GM19452 (cell line): ENCODE results near the gene NSG1.
"Not testable (repeated sequence)": the region's sequence is repeated elsewhere in the genome, so short reads cannot be mapped to it uniquely, and the experiment has no call there.

Experiments used
- ATAC-seq: cut with Tn5 transposase; IDR thresholded peaks from one replicate; pipeline ENCODE4 v1.9.1; 2021; ENCODE audit not compliant: unreplicated experiment

Gene NSG1

GRCh38 chr4:4415107-4415805 lies 28.4 kb downstream of the NSG1 start:
- ATAC-seq = no peak

- ATAC-seq = no peak
Measured at GRCh38 chr4:4415806-4416805, 29.2 kb downstream of the NSG1 start.

DNA sequence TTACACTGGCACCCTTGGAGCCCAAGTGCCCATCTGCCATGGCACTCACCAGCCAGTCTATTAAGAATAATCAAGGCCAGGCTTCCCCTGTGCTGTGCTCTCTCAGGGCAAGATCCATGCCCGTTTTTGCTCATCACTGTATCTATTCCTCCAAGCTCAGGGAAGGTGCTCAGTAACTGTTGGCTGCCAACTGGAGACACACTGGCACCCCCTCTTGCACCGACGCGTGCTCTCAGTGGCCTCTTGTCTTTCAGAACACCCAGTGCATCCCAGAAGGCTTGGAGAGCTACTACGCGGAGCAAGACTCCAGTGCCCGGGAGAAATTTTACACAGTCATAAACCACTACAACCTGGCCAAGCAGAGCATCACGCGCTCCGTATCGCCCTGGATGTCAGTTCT lies 30.1 kb downstream of the NSG1 start:
- ATAC-seq = no peak

DNA sequence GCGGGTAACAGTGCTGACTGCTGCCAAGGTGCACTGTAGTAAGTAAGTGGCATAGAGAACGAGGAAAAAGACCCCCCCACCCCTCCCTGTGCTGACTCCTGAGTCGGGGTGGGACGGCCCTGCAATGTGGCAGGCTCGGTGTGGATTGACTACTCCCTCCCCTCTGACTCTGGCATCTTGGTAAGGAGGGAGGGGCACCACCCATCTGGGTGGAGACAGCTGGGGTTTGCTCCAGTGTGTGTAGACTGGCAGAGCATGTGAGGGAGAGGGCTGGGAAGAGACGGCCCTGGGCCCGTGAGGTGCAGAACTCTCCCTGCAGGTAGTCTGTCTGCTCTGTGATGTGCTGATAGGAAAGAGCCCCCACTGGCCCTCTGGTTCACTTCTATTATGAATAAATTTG lies 31.0 kb downstream of the NSG1 start:
- no peak for ATAC-seq

DNA sequence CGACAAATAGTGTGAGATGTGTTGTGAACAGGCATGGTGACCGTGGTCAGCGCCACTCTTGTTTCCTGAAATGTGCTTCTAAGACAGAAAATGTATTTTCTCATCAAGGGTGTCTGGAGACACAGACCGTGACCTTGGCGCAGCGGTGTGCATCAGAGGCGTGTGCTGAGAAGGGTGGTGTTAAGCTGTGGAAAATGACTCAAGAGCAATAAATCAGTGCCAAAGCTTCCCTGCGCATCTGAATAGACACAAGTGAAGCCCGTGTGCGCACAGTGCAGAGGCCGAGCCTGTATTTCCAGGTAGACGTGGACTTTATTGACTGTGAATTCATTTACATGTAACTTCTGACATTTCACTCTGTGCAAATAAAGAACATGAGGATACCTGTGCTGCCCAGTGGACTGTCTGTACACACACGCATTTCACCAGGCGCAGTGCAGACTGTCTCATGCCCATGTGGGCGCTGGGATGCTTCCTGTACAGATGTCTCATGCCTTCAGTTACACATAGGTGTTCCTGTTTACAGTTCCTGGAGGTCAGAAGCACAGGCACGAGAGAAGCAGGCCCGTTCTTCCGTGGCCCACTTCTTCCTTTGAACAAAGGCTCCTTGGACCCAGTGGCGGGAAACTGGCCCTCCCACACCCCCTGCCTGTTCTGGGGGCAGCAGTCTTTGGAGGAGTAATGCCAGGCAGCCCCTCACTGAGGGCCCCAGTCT lies 31.9 kb downstream of the NSG1 start:
- no peak for ATAC-seq

- ATAC-seq = no peak
Measured at GRCh38 chr4:4419896-4420295, 33.0 kb downstream of the NSG1 start.

DNA sequence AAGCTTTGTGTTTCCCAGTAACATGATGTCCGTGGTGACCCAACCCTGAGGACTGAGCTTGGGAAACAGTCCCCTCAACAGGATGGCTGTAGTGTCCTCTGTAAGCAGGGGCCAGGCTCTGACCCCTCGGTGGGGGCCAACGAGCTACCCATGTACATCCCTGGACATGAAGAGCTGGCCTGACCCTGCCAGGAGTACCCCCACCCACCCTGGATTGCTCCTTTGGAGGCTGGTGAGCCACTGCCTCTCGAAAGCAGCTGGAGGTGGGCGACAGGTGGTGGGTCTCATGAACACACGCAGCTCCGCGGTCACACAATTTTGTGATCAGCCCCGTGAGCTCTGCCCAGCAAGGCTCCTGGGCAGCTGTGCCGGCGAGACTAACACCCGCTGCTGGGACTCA lies 33.5 kb downstream of the NSG1 start:
- no peak for ATAC-seq

DNA sequence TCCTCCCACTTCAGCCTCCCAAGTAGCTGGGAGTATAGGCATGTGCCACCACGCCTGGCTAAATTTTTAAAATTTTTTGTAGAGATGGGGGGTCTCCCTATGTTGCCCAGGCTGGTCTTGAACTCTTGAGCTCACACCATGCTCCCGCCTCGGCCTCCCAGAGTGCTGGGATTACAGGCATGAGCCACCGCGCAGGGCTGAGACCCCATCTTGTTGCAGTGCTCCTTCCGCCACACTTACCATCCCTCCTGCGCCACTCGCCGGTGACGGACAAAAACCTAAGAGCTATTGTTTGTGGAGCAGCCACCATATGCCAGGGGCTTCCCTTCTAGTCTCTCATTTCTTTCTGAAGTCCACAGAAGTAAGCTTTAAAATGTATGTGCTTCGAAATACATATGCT lies 34.5 kb downstream of the NSG1 start:
- ATAC-seq = no peak

DNA sequence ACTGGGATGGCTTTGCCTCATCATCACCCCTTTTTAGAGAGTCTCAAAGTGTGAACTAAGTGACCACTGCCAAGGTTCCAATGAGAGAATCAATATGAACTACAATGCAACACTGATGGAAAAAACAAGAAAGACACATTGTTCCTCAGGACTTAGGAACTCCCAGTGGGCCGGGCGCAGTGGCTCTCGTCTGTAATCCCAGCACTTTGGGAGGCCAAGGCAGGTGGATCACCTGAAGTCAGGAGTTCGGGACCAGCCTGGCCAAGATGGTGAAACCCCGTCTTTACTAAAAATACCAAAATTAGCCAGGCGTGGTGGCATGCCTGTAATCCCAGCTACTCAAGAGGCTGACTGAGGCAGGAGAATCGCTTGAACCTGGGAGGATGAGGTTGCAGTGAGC lies 35.2 kb downstream of the NSG1 start:
- not testable (repeated sequence) for ATAC-seq

GRCh38 chr4:4422856-4423499 lies 36.1 kb downstream of the NSG1 start:
- no peak for ATAC-seq

GRCh38 chr4:4423706-4424498 lies 37.0 kb downstream of the NSG1 start:
- no peak for ATAC-seq

DNA sequence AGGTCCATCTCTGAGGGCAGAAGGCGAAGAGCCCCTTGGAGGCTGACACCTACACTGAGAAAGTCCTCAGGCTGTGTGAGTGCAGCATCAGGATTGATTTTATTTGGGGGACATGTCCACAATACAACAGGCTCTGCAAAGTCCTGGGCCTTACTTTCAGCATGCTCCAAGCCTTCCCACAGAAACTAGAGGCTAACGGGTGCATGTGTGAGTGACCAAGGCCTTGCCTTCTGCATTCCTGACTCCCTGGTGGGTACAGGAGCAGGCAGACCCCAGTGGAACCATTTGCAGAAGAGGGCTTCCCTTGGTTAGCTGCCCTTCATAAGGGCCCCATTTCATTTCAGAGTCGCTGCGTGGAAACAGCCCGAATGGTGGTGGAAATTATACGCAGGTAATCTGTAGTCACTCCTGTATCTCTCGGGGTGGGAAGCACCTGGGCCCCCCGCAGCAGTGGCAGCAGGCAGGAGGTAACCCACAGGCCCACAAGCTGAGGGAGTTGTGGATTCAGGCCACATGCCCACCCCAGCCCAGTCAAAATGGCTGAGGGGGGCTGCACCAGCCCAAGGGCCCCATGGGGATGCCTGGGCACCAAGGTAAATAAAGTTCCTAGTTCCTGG lies 37.7 kb downstream of the NSG1 start:
- no peak for ATAC-seq

DNA sequence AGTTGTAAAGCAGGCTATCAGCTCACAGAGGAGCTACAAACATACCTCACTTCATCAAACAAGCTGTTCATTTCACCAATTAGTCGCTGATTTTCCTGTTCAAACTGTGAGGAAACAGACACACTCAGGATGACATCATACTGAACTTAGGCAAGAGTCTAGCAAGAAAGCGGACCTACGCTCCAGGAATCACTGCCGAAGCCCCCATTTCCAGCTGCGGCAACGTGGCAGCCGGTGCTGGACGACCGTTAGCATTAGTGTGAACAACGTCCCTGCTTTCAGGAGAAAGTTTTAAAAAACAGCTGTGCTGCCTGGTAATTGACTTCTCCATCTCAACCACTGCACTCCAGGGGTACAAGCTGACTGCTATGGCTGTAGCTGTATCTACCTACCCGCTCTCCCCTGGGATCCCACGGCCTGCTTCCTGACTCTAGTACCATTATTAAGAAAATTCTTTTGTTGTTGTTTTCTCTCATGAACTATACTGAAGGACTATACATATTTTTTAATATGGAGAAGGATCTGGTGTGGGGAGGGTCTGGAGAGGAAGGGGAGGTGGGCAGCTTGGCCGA lies 38.3 kb downstream of the NSG1 start:
- ATAC-seq = no peak

GRCh38 chr4:4425696-4426095 lies 38.8 kb downstream of the NSG1 start:
- ATAC-seq = no peak

DNA sequence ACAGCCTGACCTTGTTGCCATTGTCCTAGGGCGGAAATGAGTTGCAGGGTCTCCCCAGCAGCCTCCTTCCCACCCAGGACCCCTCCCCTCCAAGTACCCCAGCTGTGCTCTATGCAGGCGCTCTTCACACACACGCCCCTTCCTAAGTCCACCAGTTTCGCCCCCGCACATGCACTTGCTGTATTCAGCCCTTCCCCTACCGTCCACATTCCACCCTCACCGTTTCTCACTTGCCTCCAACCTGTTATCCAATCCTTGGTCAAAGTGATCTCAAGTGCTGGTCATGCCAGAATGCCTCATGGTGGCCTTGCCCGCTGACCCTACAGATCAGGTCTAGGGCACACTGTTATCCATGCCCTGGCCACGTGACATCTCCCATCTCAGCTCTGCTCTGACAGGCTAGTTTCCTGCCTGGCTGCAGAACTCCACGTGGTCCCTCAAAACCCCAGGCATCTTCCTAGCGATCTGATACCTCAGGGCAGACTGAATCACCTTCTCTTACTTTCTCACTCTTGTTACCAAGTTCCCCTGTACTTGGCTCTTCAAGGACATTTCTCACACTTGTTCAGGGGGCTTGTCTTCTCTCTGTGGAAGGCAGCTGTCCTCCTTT lies 39.7 kb downstream of the NSG1 start:
- ATAC-seq = no peak

DNA sequence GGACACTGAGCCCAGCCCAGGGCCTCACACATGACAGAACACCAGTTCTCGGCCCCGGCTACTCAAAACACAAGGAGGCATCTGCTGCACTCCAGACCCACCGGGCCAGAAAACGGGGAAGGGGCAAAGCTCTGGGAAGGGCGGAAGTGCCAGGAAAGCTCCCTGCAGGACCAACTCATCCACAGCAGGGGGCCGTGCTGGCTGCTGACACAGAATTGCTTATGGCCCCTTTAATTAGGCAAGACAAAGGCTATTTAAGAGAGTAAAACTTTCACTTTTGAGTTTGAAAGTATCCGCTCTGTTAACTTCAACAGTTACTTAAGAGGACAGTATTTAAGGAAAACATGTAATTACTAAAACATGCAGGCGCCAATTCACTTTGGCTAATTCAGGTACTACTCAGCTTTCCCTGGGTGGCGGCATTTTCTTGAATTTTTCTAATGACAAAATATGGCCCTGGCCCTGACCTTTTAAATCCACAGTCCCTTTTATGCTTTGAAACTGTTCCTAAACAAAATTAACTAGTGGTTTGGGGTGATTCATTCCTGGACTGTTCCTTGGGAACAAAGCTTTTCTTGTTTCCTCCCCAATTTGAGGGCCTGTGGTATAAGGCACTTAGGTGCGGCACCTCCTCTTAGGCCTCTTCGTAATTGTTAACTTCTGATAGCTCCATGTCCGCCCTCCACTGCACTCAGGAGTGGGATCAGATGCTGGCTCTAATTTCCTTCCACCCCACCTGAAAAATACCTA lies 40.4 kb downstream of the NSG1 start:
- no peak for ATAC-seq

DNA sequence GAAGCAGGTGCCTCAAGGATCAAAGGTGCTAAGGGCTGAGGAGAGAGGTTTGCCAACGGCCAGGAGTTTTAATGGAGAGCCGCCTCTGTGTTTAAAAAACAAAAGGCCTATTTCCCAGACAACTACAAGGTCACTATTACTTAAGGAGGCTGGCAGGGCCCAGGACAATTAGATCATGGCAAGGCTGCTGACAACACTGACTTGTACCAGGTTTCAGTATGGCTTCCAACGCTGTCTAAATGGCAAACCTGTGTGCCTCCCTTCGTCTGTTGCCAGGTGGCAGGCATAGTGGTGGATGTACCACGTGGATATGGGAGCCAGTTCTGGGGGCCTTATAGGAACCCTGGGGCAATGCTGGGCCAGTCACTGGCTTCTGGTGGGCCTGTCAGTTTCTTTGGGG lies 41.0 kb downstream of the NSG1 start:
- no peak for ATAC-seq
